Loucy (cell line): ENCODE data around the gene CELF2.

Experiments used
- H2AFZ ChIP-seq: fragments of 200-600 bp; sonication (generic); 2 replicates; pipeline ENCODE4 v1.6.0; 2016; ENCODE audit warnings: antibody characterized with exemption, mild to moderate bottlenecking, low read length, moderate library complexity
- H3F3A ChIP-seq: fragments of 200-600 bp; 2 replicates; pipeline ENCODE4 v1.6.0; 2016; ENCODE audit warnings: antibody characterized with exemption, low read depth, mild to moderate bottlenecking
- H3K27me3 ChIP-seq: fragments of 200-600 bp; sonication (generic); 2 replicates; pipeline ENCODE4 v1.6.1; 2014; ENCODE audit warnings: low read length, mild to moderate bottlenecking; ENCODE audit not compliant: insufficient read depth, poor library complexity, severe bottlenecking
- H3K36me3 ChIP-seq: fragments of 200-600 bp; sonication (generic); 2 replicates; pipeline ENCODE4 v1.6.1; 2016; ENCODE audit warnings: low read length; ENCODE audit not compliant: insufficient read depth
- H3K4me1 ChIP-seq: fragments of 200-600 bp; sonication (generic); 2 replicates; pipeline ENCODE4 v1.5.1; 2014; ENCODE audit warnings: low read length, mild to moderate bottlenecking; ENCODE audit not compliant: insufficient read depth, poor library complexity, severe bottlenecking
- H3K4me2 ChIP-seq: fragments of 200-600 bp; sonication (generic); 2 replicates; pipeline ENCODE4 v1.6.0; 2014; ENCODE audit warnings: antibody characterized with exemption, low read length, low read depth, mild to moderate bottlenecking; ENCODE audit not compliant: poor library complexity, severe bottlenecking
- H3K4me3 ChIP-seq: fragments of 200-600 bp; sonication (generic); 2 replicates; pipeline ENCODE4 v1.5.1; 2014; ENCODE audit warnings: low read length, mild to moderate bottlenecking, mixed read lengths; ENCODE audit not compliant: poor library complexity, severe bottlenecking
- H3K79me2 ChIP-seq: fragments of 200-600 bp; sonication (generic); 2 replicates; pipeline ENCODE4 v1.6.1; 2014; ENCODE audit warnings: low read length; ENCODE audit not compliant: insufficient read depth
- H3K9ac ChIP-seq: fragments of 200-600 bp; sonication (generic); 2 replicates; pipeline ENCODE4 v1.6.0; 2014; ENCODE audit warnings: mild to moderate bottlenecking, low read depth, low read length, moderate library complexity; ENCODE audit not compliant: poor library complexity, severe bottlenecking
- H3K9me2 ChIP-seq: fragments of 200-600 bp; sonication (generic); replicated peaks from 2 replicates; pipeline ENCODE4 v1.6.1; 2016; ENCODE audit warnings: low read depth, low read length, mixed read lengths
- H3K9me3 ChIP-seq: fragments of 200-600 bp; sonication (generic); 2 replicates; pipeline ENCODE4 v1.6.1; 2014; ENCODE audit warnings: mild to moderate bottlenecking, antibody characterized with exemption, low read length, low read depth; ENCODE audit not compliant: insufficient read depth
- H4K20me1 ChIP-seq: fragments of 200-600 bp; sonication (generic); 2 replicates; pipeline ENCODE4 v1.6.0; 2014; ENCODE audit warnings: antibody characterized with exemption, low read length, mild to moderate bottlenecking; ENCODE audit not compliant: insufficient read depth, poor library complexity, severe bottlenecking
- CTCF ChIP-seq: fragments of 200-600 bp; sonication (generic); conservative IDR thresholded peaks from 2 replicates; pipeline ENCODE4 v1.5.1; 2014; ENCODE audit warnings: mild to moderate bottlenecking, antibody characterized with exemption, low read length
- EZH2phosphoT487 ChIP-seq: fragments of 200-600 bp; IDR thresholded peaks from 2 replicates; pipeline ENCODE4 v1.6.1; 2018; ENCODE audit warnings: antibody characterized with exemption, mild to moderate bottlenecking, moderate library complexity, borderline replicate concordance

Gene CELF2

GRCh38 chr10:11135709-11136108, 118.0 kb downstream of the CELF2 start:
- Histone ChIP-seq H3K9me2 (no peaks in the 10 kb centered on the region), H3K9me3 (no peaks in the 10 kb centered on the region), H3K4me2 (no peak overlapping the region), H2AFZ (no peak overlapping the region), H3F3A (peaks cover 2% of the 10 kb centered on the region; the same call in 1 of the 2 replicates), H3K4me1 (peaks cover 58% of the 10 kb centered on the region), H3K4me3 (no peak overlapping the region), H3K27me3 (no peaks in the 10 kb centered on the region), H3K79me2 (no peaks in the 10 kb centered on the region), H4K20me1 (no peaks in the 10 kb centered on the region), H3K9ac (no peak overlapping the region), H3K36me3 (no peaks in the 10 kb centered on the region)
- TF ChIP-seq EZH2phosphoT487 (no peak), CTCF (no peak)

GRCh38 chr10:11138314-11139033, 120.8 kb downstream of the CELF2 start:
- peaks cover 67% of the 10 kb centered on the region for H3K4me1 ChIP-seq
- H3K36me3 ChIP-seq = no peaks in the 10 kb centered on the region
- H3K79me2 ChIP-seq = peaks cover 8% of the 10 kb centered on the region; the same call in 1 of the 2 replicates
- no peaks in the 10 kb centered on the region for H4K20me1 ChIP-seq
- no peaks in the 10 kb centered on the region for H3K27me3 ChIP-seq
- no peaks in the 10 kb centered on the region for H3K9me2 ChIP-seq
- peaks cover 17% of the 10 kb centered on the region for H3F3A ChIP-seq
- no peak overlapping the region for H3K9ac ChIP-seq
- TF ChIP-seq CTCF = no peak
- no peak for TF ChIP-seq EZH2phosphoT487
- H3K9me3 ChIP-seq = no peaks in the 10 kb centered on the region
- no peak overlapping the region for H3K4me3 ChIP-seq
- H3K4me2 ChIP-seq = no peak overlapping the region
- H2AFZ ChIP-seq = 0 out of 2 replicates have a peak overlapping the region, but pooled peaks have one; percentile 27

DNA sequence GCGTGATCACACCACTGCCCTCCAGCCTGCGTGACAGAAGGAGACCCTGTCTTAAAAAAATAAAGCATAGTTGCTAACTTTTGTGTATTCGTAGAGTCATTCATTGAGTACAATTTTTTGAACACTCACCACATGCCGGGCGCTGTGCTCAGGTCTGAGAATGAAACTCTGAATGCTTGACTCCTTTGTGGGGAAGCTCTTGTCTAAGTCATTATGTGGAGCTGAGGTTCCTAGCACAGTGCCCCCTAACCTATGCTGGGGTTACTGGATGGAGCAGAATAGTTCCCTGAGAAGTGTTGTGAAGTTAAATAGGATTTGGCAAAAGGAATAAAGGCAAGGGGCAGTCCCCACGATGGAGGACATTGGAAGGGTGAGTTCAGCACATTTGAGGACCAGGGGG, 123.3 kb downstream of the CELF2 start:
- no peaks in the 10 kb centered on the region for H3K9me3 ChIP-seq
- peaks cover 24% of the 10 kb centered on the region; the same call in 1 of the 2 replicates for H3K79me2 ChIP-seq
- peaks cover 78% of the 10 kb centered on the region for H3K4me1 ChIP-seq
- no peaks in the 10 kb centered on the region for H3K9me2 ChIP-seq
- peak overlapping the region; percentile 50; the same call in 1 of the 2 replicates for H2AFZ ChIP-seq
- TF ChIP-seq CTCF = peak; percentile 47; the same call in 1 of the 2 replicates
- no peak for TF ChIP-seq EZH2phosphoT487
- peak overlapping the region; percentile 59 for H3K9ac ChIP-seq
- no peaks in the 10 kb centered on the region for H3K36me3 ChIP-seq
- H3F3A ChIP-seq = peaks cover 26% of the 10 kb centered on the region
- H4K20me1 ChIP-seq = no peaks in the 10 kb centered on the region
- H3K27me3 ChIP-seq = no peaks in the 10 kb centered on the region
- peak overlapping the region; percentile 58 for H3K4me3 ChIP-seq
- peak overlapping the region; percentile 79 for H3K4me2 ChIP-seq
